HG03342 (cell line): ENCODE data around the gene TMC5.

Source experiments
- ATAC-seq: cut with Tn5 transposase; IDR thresholded peaks from one replicate; pipeline ENCODE4 v1.9.1; 2021; ENCODE audit warnings: mild to moderate bottlenecking, moderate library complexity; ENCODE audit not compliant: unreplicated experiment

Gene TMC5

DNA sequence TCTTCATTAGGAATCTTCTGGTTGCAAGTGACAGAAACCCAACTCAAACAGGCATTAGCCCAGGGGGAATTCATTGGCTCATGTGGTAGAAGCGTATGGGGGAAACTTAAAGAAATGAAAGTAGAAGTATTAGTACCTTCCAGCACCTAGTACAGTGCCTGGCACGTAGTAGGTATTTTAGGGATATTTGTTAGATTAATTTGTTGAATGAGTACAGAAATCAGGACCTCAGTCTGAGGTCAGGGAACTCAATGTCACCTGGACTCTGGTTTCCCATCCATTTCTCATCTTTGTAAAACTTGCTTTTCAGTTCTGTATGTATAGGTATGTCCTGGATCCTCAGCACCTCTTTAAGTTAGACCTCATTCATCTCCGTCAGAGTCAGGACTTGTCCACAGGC lies 32.5 kb downstream of the TMC5 start:
- no peak for ATAC-seq

DNA sequence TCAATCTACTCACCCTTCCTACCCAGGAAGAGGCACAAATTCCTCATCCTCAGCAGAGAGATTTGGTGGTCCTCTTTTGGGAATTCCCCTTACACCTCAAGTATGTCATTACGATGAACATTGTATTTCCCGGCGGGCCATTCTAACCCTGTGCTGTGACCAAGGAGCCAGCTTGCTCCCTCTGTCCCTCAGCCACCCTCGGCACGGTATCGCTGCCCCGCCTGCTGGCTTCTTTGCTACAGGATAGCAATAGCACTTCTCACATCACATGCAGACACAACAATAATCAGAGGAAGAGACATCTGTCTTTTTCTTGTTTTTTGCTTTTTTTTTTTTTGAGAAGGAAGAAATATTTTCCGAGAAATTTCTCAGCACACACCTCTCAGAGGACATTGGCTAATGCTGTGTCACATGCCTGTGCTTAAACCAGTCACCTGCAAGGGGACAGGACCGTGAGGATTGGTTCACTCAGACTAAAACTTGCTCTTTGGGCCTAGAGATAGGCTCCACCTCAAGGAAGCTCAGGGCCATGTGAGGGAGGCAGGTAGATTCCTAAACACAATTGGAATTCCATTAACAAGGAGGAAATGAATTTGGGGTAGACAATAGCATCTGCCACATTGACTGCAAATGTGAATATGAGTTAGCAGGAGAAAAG lies 41.2 kb downstream of the TMC5 start:
- no peak for ATAC-seq

DNA sequence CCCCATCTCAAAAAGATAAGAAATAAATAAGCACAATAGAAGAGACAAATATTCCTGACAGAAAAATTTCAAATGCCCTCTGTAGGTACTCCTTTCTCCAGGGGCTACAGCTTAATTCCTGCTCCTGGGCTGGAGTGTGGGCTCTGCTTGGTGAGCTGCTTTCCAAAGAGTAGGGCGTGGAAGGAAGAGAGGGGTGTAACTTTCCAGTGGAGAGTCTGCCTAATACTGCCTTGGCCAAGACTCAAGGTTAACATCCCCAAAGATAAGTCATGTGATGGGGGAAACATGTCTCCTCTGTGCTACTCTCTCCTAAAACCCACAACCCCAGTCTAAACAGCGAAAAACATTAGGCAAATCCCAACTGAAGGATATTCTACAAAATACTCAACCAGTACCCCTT lies 42.7 kb downstream of the TMC5 start:
- ATAC-seq = no peak

GRCh38 chr16:19463468-19464315 lies 46.0 kb downstream of the TMC5 start:
- ATAC-seq = no peak

GRCh38 chr16:19468300-19468699 lies 50.6 kb downstream of the TMC5 start:
- no peak for ATAC-seq

DNA sequence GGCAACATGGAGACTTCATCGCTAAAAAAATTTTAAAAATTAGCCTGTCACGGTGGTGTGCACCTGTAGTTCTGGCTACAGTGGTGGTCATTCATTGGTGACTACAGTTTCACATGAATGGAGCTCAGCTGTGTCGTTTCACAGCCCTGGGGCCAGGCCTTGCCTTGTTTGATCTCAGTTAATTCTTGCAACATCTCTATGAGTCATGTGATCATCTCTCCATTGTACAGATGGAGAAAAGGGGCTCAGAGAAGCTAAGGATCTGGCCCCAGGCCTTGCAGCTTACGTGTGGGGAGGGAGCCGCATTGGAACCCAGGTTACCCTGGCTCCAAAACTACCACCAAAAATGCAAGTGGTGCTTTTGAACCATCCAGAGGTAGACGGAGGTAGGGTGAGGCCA lies 54.8 kb downstream of the TMC5 start:
- no peak for ATAC-seq

- no peak for ATAC-seq
Observed at GRCh38 chr16:19474617-19475016, 56.9 kb downstream of the TMC5 start.

DNA sequence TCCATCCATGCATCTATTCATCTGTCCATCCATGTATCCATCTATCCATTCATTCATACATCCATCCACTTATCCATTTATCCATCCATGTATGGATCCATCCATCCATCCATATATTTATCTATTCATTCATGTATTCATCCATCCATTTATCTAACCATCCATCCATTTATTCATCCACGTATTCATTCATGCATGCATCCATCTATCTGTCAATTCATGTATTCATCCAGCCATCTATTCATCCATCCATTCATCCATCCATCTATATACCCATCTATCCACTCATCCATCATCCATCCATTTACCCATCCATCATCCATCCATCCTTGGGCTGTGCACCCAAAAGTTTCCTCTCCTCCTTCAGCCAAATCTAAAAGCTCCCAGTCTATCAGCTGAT lies 60.8 kb downstream of the TMC5 start:
- no peak for ATAC-seq

DNA sequence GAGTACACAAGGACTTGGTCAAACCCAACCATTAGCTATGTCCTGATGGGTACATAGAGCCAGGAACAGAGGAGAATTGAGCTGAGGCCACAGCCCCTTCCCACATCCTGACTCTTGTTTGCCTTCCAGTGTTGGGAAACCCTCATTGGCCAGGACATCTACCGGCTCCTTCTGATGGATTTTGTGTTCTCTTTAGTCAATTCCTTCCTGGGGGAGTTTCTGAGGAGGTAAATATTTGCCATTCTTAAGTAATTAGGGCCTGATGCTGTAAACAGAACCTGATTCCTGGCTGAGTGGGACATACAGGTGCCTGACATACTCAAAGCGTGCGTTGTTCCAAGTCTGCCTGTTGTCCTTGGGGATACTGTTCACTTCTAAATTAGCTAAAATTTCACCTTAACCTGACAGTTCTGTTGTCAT lies 61.6 kb downstream of the TMC5 start:
- no peak for ATAC-seq

DNA sequence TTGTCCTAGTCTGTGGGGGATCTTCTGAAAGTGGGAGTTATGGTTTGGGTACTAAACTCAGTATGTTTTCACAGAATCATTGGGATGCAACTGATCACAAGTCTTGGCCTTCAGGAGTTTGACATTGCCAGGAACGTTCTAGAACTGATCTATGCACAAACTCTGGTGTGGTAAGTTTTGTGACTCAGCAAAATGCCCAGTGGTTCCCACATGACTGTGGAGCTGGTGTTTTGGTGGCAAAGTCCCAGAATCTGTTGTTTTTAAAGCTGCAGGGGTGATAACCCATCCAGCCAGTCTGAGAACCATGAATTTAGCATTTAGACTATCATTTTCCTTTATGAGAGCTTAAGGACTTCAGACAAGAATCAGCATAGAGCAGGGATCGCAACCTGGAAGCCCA lies 63.6 kb downstream of the TMC5 start:
- ATAC-seq = no peak

DNA sequence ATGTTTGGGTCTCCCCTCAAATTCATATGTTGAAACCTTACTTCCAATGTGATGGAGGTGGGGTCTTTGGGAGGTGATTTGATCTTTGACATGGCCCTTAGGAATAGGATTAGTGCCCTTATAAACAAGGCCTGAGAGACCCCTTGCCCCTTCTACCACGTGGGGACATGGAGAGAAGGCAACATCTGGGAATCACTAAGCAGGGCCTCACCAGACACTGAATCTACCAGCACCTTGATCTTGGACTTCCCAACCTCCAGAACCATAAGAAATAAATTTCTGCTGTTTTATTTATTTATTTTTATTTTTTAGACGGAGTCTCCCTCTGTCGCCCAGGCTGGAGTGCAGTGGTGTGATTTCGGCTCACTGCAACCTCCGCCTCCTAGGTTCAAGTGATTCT lies 64.1 kb downstream of the TMC5 start:
- no peak for ATAC-seq

GRCh38 chr16:19482291-19482690 lies 64.6 kb downstream of the TMC5 start:
- no peak for ATAC-seq

- ATAC-seq = no peak
Observed at GRCh38 chr16:19484096-19484495, 66.4 kb downstream of the TMC5 start.

GRCh38 chr16:19485611-19486010 lies 67.9 kb downstream of the TMC5 start:
- no peak for ATAC-seq

DNA sequence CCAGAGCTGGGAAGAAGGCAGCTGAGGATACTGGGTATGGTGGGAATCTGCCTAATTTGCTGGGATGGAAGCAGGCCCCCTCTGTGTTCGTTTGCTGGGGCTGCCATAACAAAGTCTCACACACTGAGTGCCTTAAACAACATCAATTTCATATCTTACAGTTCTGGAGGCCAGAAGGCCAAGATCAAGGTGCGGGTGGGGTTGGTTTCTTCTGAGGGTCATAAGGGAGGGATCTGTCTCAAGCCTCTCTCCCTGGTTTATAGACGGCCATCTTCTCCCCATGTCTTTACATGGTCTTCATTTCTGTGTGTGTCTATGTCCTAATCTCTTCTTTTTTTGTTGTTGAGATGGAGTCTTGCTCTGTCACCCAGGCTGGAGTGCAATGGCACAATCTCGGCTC lies 68.4 kb downstream of the TMC5 start:
- ATAC-seq = no peak

DNA sequence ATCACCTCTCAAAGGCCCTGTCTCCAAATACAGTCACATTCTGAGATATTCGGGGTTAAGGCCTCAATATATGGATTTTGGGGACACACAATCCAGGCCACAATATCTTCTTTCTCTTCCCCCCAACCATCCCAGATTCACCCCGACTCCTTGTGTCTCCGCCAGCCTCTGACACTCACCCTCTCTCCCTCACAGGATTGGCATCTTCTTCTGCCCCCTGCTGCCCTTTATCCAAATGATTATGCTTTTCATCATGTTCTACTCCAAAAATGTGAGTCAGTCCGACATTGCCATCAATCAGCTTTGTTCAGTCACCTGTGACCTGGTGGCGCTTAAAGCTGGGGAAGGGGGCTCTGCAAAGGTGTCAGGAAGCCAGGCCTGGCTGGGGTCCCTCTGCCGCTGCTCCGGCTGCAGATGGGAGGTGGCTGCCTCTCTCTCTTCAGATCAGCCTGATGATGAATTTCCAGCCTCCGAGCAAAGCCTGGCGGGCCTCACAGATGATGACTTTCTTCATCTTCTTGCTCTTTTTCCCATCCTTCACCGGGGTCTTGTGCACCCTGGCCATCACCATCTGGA lies 69.2 kb downstream of the TMC5 start:
- no peak for ATAC-seq

GRCh38 chr16:19488213-19488640 lies 70.5 kb downstream of the TMC5 start:
- ATAC-seq = no peak

DNA sequence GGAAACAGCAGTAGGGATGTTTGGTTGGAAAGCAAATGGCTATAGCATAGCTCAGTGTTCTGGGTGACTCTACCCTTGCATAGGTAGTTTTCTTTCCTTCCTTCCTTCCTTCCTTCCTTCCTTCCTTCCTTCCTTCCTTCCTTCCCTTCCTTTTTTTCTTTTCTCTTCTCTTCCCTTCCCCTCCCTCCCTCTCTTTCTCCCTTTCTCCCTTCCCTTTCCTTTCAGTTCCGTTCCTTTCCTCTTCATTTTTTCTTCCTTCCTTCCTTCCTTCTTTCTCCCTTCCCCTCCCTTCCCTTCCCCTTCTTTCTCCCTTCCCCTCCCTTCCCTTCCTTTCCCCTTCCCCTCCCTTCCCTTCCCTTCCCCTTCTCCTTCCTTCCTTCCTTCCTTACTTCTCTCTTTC lies 72.9 kb downstream of the TMC5 start:
- ATAC-seq = no peak

GRCh38 chr16:19497176-19497575 lies 79.5 kb downstream of the TMC5 start:
- no peak for ATAC-seq

DNA sequence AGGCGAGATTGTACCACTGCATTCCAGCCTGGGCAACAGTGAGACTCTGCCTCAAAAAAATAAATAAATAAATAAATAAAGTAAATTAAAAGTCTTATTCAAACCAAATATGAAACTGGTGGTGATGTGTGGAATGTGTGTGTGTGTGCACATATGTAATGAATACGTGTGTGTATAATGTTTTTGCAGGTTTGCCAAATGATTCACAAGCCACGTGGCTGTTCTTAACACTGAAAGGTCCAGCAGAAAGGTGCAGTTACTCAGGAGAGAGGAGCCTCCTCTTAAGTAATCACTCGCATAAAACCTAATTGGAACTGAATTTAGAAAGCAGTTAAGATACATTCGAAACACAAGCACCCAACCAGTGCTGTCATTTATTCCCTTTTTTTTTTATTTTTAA lies 81.3 kb downstream of the TMC5 start:
- ATAC-seq = no peak

GRCh38 chr16:19499481-19499880 lies 81.8 kb downstream of the TMC5 start:
- ATAC-seq = no peak
